Measurements from ENCODE around the gene CHST11. TPM values are rescaled to one million over a fixed set of nuclear protein-coding genes. Genes with fewer than 3 reads are reported as not detected.

Gene CHST11
- total and polyA plus RNA-seq, 10 of the 15 experiments (the other 5 are each of a cell fraction or from before 2014, with no cell fraction given) = 1.9 to 38.1 (median 17.2) TPM

DNA sequence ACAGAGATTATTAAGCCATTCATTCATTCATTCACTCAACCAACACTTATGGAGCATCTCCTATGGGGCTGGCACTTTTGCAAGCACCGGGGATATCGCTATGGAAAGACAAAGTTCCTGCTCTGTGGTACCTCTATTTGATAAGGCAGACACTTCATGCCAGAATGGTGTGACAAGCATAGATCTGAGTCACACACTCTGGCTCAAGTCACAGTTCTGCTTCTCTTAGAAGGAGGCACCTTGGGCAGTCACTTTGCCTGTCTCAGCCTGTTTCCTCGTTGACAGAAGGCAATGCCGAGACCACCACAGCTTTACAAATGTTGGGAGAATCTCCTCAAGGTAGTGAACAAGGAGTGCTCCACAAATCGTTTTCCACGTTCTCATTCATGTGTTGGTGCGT lies 296.1 kb downstream of the CHST11 start:
- intact Hi-C loops (cut with micrococcal nuclease; ENCODE audit: unreplicated experiment) = no loop called here
- TF ChIP-seq CBX5 (IDR thresholded peaks at IDR 0.05; ENCODE audit: low read depth) = no peak
- TF ChIP-seq RFX5 (IDR thresholded peaks at IDR 0.05; ENCODE audit: low read depth, low read length) = no peak
- TF ChIP-seq, protein P1, sequence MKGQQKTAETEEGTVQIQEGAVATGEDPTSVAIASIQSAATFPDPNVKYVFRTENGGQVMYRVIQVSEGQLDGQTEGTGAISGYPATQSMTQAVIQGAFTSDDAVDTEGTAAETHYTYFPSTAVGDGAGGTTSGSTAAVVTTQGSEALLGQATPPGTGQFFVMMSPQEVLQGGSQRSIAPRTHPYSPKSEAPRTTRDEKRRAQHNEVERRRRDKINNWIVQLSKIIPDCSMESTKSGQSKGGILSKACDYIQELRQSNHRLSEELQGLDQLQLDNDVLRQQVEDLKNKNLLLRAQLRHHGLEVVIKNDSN (IDR thresholded peaks at IDR 0.05; ENCODE audit: borderline replicate concordance, extremely low read length, insufficient read depth, low read depth, low read length) = no peak
- no peak for TF ChIP-seq SREBF1 (IDR thresholded peaks at IDR 0.05; ENCODE audit: low read length)
- no peak for TF ChIP-seq ZNF384 (IDR thresholded peaks at IDR 0.05; ENCODE audit: borderline replicate concordance, low read depth, low read length)
- TF ChIP-seq, protein P2, sequence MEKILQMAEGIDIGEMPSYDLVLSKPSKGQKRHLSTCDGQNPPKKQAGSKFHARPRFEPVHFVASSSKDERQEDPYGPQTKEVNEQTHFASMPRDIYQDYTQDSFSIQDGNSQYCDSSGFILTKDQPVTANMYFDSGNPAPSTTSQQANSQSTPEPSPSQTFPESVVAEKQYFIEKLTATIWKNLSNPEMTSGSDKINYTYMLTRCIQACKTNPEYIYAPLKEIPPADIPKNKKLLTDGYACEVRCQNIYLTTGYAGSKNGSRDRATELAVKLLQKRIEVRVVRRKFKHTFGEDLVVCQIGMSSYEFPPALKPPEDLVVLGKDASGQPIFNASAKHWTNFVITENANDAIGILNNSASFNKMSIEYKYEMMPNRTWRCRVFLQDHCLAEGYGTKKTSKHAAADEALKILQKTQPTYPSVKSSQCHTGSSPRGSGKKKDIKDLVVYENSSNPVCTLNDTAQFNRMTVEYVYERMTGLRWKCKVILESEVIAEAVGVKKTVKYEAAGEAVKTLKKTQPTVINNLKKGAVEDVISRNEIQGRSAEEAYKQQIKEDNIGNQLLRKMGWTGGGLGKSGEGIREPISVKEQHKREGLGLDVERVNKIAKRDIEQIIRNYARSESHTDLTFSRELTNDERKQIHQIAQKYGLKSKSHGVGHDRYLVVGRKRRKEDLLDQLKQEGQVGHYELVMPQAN (conservative IDR thresholded peaks at IDR 0.05) = no peak
- no peak for TF ChIP-seq CHD2 (IDR thresholded peaks at IDR 0.05; ENCODE audit: borderline replicate concordance, low read depth, low read length)
- TF ChIP-seq POU2F2 (IDR thresholded peaks at IDR 0.05; ENCODE audit: borderline replicate concordance, low read depth, low read length) = no peak
- TF ChIP-seq MTA3 (IDR thresholded peaks at IDR 0.05; ENCODE audit: borderline replicate concordance, low read length) = no peak
- TF ChIP-seq WRNIP1 (IDR thresholded peaks at IDR 0.05; ENCODE audit: borderline replicate concordance, low read depth, low read length) = no peak
- no peak for TF ChIP-seq SP1 (IDR thresholded peaks at IDR 0.05; ENCODE audit: low read depth, low read length)
- TF ChIP-seq NRF1 (conservative IDR thresholded peaks at IDR 0.05; ENCODE audit: low read depth, low read length) = no peak
- no peak for TF ChIP-seq ZNF207 (IDR thresholded peaks at IDR 0.05; ENCODE audit: borderline replicate concordance)
- TF ChIP-seq NBN (IDR thresholded peaks at IDR 0.05) = no peak
- TF ChIP-seq EZH2 (IDR thresholded peaks at IDR 0.05; ENCODE audit: borderline replicate concordance, control insufficient read depth, low read depth, low read length) = no peak
- TF ChIP-seq, protein P3, sequence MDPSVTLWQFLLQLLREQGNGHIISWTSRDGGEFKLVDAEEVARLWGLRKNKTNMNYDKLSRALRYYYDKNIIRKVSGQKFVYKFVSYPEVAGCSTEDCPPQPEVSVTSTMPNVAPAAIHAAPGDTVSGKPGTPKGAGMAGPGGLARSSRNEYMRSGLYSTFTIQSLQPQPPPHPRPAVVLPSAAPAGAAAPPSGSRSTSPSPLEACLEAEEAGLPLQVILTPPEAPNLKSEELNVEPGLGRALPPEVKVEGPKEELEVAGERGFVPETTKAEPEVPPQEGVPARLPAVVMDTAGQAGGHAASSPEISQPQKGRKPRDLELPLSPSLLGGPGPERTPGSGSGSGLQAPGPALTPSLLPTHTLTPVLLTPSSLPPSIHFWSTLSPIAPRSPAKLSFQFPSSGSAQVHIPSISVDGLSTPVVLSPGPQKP (IDR thresholded peaks at IDR 0.05; ENCODE audit: low read depth, low read length) = no peak
- TF ChIP-seq RELA (IDR thresholded peaks at IDR 0.05; ENCODE audit: borderline replicate concordance, partially characterized antibody) = no peak
- TF ChIP-seq RB1 (IDR thresholded peaks at IDR 0.05; ENCODE audit: borderline replicate concordance) = no peak
- Histone ChIP-seq H3K4me3 (no peak overlapping the region), H3K9ac (ENCODE audit: control insufficient read depth, insufficient read depth, low read length) (no peak overlapping the region), H3K36me3 (ENCODE audit: control insufficient read depth in 2 of 2, insufficient read depth in 2 of 2, low read length in 1 of 2) (peaks cover 8 to 11% of the 10 kb centered on the region in 2 experiments; a peak in 3 of 4 replicates), H3K79me2 (ENCODE audit: control insufficient read depth, insufficient read depth, low read length) (peaks cover 2% of the 10 kb centered on the region), H2AFZ (ENCODE audit: control insufficient read depth, low read depth, low read length) (no peak overlapping the region), H4K20me1 (ENCODE audit: control insufficient read depth, insufficient read depth) (no peaks in the 10 kb centered on the region), H3K27ac (ENCODE audit: control insufficient read depth, insufficient read depth) (no peak overlapping the region), H3K4me2 (ENCODE audit: control insufficient read depth, insufficient read depth) (no peak overlapping the region), H3K9me3 (replicated peaks; ENCODE audit: control insufficient read depth, insufficient read depth, low read length) (no peaks in the 10 kb centered on the region; the same call in 2 of the 3 replicates), H3K27me3 (replicated peaks in 1 of 2; ENCODE audit: control insufficient read depth in 2 of 2, insufficient read depth in 2 of 2, low read length in 1 of 2) (no peaks in the 10 kb centered on the region), H3K4me1 (ENCODE audit: control insufficient read depth, insufficient read depth, low read length) (peaks cover 30% of the 10 kb centered on the region)
- in situ Hi-C loops (cut with MboI) = no loop called here
- BruUV-seq (replicated peaks) = no TSS peak
- ChIA-PET POLR2A (no interaction called here), SMC1A (ENCODE audit: uncharacterized antibody, unreplicated experiment) (interaction anchor here (1.6 kb wide), 1 partner anchor 38 kb away, joined by 3 read pairs; no protein-coding TSS in a partner anchor), CTCF (interaction anchor here (0.6 to 2.4 kb wide), 4 partner anchors 10 to 187 kb away, joined by 3 to 6 read pairs (median 4); no protein-coding TSS in a partner anchor), RAD21 (ENCODE audit: unreplicated experiment) (no interaction called here)
- ATAC-seq (no peak), FAIRE-seq (no peak), DNase-seq (ENCODE audit: low read depth, low spot score) (no peak)
- 95% methylated on average over 7 of the region's 7 CpGs for WGBS (ENCODE audit: insufficient coverage, insufficient replicate concordance, low lambda C conversion rate, missing lambda C conversion rate)
